Activated T-helper 1 cell treated with anti-CD3 and anti-CD28 coated beads, Interleukin-12 subunit alpha, Interleukin-12 subunit beta, Interleukin-2, Interleukin-4 antibody, amounts not matched to agents 30 ng/mL and 10 ng/mL and 1 ng/mL, durations not matched to agents 14 hours and 24 hours and 36 hours (primary cell): ENCODE data around the gene SCRN3. TPM values are rescaled to one million over a fixed set of nuclear protein-coding genes. Genes with fewer than 3 reads are reported as not detected.
A peak's percentile ranks its signal among the peaks of the same experiment; 100 is the strongest.

ENCODE experiments used
- DNase-seq: peaks from one replicate; pipeline ENCODE4 v3.0.0; 2021; ENCODE audit warnings: low spot score
- H3K27ac Mint-ChIP-seq: one replicate; pipeline ENCODE4 v1.8.0; 2021; ENCODE audit warnings: mild to moderate bottlenecking, mixed read lengths
- H3K27me3 Mint-ChIP-seq: one replicate; pipeline ENCODE4 v1.8.0; 2022; ENCODE audit warnings: mild to moderate bottlenecking, moderate library complexity, mixed read lengths; ENCODE audit not compliant: insufficient read depth
- H3K36me3 Mint-ChIP-seq: one replicate; pipeline ENCODE4 v1.8.0; 2021; ENCODE audit warnings: low read depth, mixed read lengths
- H3K4me1 Mint-ChIP-seq: one replicate; pipeline ENCODE4 v1.8.0; 2021; ENCODE audit warnings: low read depth, mixed read lengths
- H3K4me3 Mint-ChIP-seq: one replicate; pipeline ENCODE4 v1.8.0; 2021; ENCODE audit warnings: mild to moderate bottlenecking, moderate library complexity, mixed read lengths
- H3K9me3 Mint-ChIP-seq: one replicate; pipeline ENCODE4 v1.8.0; 2021; ENCODE audit warnings: mixed read lengths
- intact Hi-C: fragments of 100-400 bp; cut with micrococcal nuclease; formaldehyde crosslinking; loops from one replicate; pipeline ENCODE4 v1.15.1; 2024
- total RNA-seq: library from RNA; stranded (reverse); gene quantifications from 2 replicates; pipeline ENCODE4 v1.2.3, GENCODE V29; 2022

SCRN3 gene
- total RNA-seq, 1 donor from 2014 or later: 14.0 TPM

DNA sequence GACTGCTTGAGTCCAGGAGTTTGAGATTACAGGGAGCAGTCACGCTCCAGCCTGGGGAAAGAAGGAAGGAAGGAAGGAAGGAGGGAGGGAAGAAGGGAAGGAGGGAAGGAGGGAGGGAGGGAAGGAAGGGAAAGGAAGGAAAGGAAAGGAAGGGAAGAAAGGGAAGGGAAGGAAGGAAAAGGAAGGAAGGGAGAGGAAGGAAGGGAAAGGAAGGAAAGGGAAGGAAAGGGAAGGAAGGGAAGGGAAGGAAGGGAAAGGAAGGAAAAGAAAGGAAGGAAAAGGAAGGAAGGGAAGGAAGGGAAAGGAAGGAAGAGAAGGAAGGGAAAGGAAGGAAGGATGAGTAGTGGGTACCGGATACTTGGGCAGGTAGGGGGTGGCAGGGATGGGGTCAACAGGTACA lies 59.0 kb downstream of the SCRN3 start:
- H3K9me3 Mint-ChIP-seq: no peaks in the 10 kb centered on the region
- intact Hi-C loops: no loop called here

GRCh38 chr2:174461221-174461620 lies 65.7 kb downstream of the SCRN3 start:
- no peaks in the 10 kb centered on the region for H3K27me3 Mint-ChIP-seq
- H3K4me1 Mint-ChIP-seq: no peaks in the 10 kb centered on the region
- H3K4me3 Mint-ChIP-seq: no peak overlapping the region
- H3K9me3 Mint-ChIP-seq: no peaks in the 10 kb centered on the region
- H3K36me3 Mint-ChIP-seq: peaks cover 12% of the 10 kb centered on the region
- intact Hi-C loops: no loop called here
- no peak for DNase-seq
- no peak overlapping the region for H3K27ac Mint-ChIP-seq

More for the DNA sequence above, 59.0 kb downstream of the SCRN3 start:
- peaks cover 11% of the 10 kb centered on the region for H3K4me1 Mint-ChIP-seq
- DNase-seq: no peak
- H3K4me3 Mint-ChIP-seq: no peak overlapping the region
- H3K27me3 Mint-ChIP-seq: no peaks in the 10 kb centered on the region
- H3K27ac Mint-ChIP-seq: peak overlapping the region; percentile 40
- H3K36me3 Mint-ChIP-seq: peaks cover 21% of the 10 kb centered on the region

DNA sequence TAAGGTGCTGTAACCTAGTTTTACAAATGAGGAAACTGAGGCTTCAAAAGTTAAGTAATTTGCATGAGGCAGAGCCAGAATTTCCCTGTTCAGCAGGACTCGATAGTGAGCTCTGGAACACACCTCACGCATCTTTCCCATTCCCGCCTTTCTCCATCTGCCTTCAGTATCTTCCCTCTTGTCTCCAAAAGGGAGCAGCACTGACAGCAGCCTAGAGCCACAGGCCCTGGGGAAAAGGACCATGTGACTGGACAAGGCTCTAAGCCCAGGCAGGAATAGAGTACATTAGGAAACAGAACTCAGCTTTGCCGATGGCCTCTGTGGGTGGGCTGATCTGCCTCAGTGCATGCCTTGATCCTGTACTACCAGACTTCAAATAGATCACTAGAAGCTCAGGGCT lies 69.8 kb downstream of the SCRN3 start:
- H3K4me3 Mint-ChIP-seq: no peak overlapping the region
- intact Hi-C loops: no loop called here
- no peaks in the 10 kb centered on the region for H3K9me3 Mint-ChIP-seq
- no peaks in the 10 kb centered on the region for H3K4me1 Mint-ChIP-seq
- DNase-seq: no peak
- H3K27ac Mint-ChIP-seq: no peak overlapping the region
- H3K27me3 Mint-ChIP-seq: no peaks in the 10 kb centered on the region
- peaks cover 22% of the 10 kb centered on the region for H3K36me3 Mint-ChIP-seq

- Mint-ChIP-seq H3K4me3 (no peak overlapping the region), H3K27me3 (no peaks in the 10 kb centered on the region), H3K9me3 (no peaks in the 10 kb centered on the region), H3K4me1 (no peaks in the 10 kb centered on the region), H3K36me3 (peaks cover 24% of the 10 kb centered on the region), H3K27ac (no peak overlapping the region)
- DNase-seq: no peak
- intact Hi-C loops: no loop called here
Observed at GRCh38 chr2:174473796-174474195, 78.3 kb downstream of the SCRN3 start.

GRCh38 chr2:174477759-174478158 lies 82.2 kb downstream of the SCRN3 start:
- Mint-ChIP-seq H3K4me1 (no peaks in the 10 kb centered on the region), H3K27me3 (no peaks in the 10 kb centered on the region), H3K27ac (no peak overlapping the region), H3K36me3 (peaks cover 39% of the 10 kb centered on the region), H3K4me3 (no peak overlapping the region), H3K9me3 (no peaks in the 10 kb centered on the region)
- intact Hi-C loops: no loop called here
- no peak for DNase-seq

Other genes starting within 250 kb of the SCRN3 start
- gene OLA1, start 147.2 kb upstream of the SCRN3 start, total RNA-seq: 132 and 139 TPM in 2 replicates
- gene SP9, start 60.8 kb upstream of the SCRN3 start, total RNA-seq: not detected in 2 replicates
- 2.7 and 2.9 TPM in 2 replicates for gene GPR155, start 91.3 kb downstream of the SCRN3 start, total RNA-seq
- gene WIPF1, start 202.1 kb downstream of the SCRN3 start, total RNA-seq: 340 and 367 TPM in 2 replicates